HCT116 (cell line): ENCODE measurements around the gene ACKR1. TPM values are rescaled to one million over a fixed set of nuclear protein-coding genes. Genes with fewer than 3 reads are reported as not detected.

Experiments used
- ATAC-seq: fragments of 200-7000 bp; cut with Tn5 transposase; 2 replicates; pipeline ENCODE4 v1.9.1; 2020; ENCODE audit warnings: mild to moderate bottlenecking, moderate library complexity
- BruUV-seq: library from RNA; stranded (reverse); fragments of 400-500 nt; replicated peaks from 2 replicates; lab custom pipeline; 2021; lab: Mats Ljungman, UMichigan
- CTCF ChIA-PET: fragments of 300-600 bp; sonication (Branson Sonifier 250); formaldehyde crosslinking; loops from one replicate; lab custom pipeline; 2021; ENCODE audit warnings: antibody characterized with exemption; lab: Charles Lee
- POLR2A ChIA-PET: fragments of 300-600, 350-600 bp; sonication (Branson Sonifier 250); formaldehyde crosslinking; loops from one replicate; lab custom pipeline; 2021; ENCODE audit warnings: antibody characterized with exemption; lab: Charles Lee
- RAD21 ChIA-PET, 2 experiments: fragments of 300-600 bp; sonication (Branson Sonifier 250); formaldehyde crosslinking; loops; one replicate each; lab custom pipeline; 2023; ENCODE audit warnings: low total read pairs in 2 of 2; ENCODE audit not compliant: uncharacterized antibody in 2 of 2, unreplicated experiment in 2 of 2, low non-redundant PET in 1 of 2; lab: Charles Lee
- DNase-seq: peaks from one replicate; pipeline ENCODE4 v3.0.0-alpha.2; 2010; ENCODE audit warnings: low read depth, low spot score
- H2AFZ ChIP-seq: fragments of 200-600 bp; shearing (Covaris generic), sonication (generic); 2 replicates; pipeline ENCODE4 v1.6.1; 2017; ENCODE audit warnings: low read depth, mixed run types, mixed read lengths, antibody characterized with exemption, low read length; ENCODE audit not compliant: poor library complexity, severe bottlenecking
- H3K27ac ChIP-seq: 2 replicates; pipeline ENCODE4 v1.5.1; 2012; ENCODE audit warnings: low read depth, low read length
- H3K27me3 ChIP-seq: fragments of 200-600 bp; sonication (generic); 2 replicates; pipeline ENCODE4 v1.6.1; 2016; ENCODE audit warnings: mixed run types, low read length, mixed read lengths; ENCODE audit not compliant: insufficient read depth
- H3K36me3 ChIP-seq, 2 experiments: fragments of 200-500 bp in 1 of 2; fragments of 200-600 bp in 1 of 2; sonication (Bioruptor generic) in 1 of 2; sonication (generic) in 1 of 2; 2 replicates each; pipeline versions ENCODE4 v1.5.1 to v1.6.1; 2014 to 2016; ENCODE audit warnings: low read length in 2 of 2, inconsistent platforms in 1 of 2, mixed read lengths in 1 of 2, mixed run types in 1 of 2; ENCODE audit not compliant: insufficient read depth in 2 of 2, control insufficient read depth in 1 of 2
- H3K4me1 ChIP-seq, 2 experiments: fragments of 200-600 bp in 1 of 2; sonication (generic) in 1 of 2; 2 replicates each; pipeline versions ENCODE4 v1.5.1 to v1.6.1; 2012 to 2017; ENCODE audit warnings: low read length in 2 of 2, inconsistent platforms in 1 of 2, mild to moderate bottlenecking in 1 of 2, mixed read lengths in 1 of 2, mixed run types in 1 of 2, moderate library complexity in 1 of 2; ENCODE audit not compliant: insufficient read depth in 2 of 2, control insufficient read depth in 1 of 2
- H3K4me2 ChIP-seq: fragments of 200-600 bp; sonication (generic); 2 replicates; pipeline ENCODE4 v1.6.1; 2017; ENCODE audit warnings: mixed run types, low read length, mixed read lengths
- H3K4me3 ChIP-seq, 2 experiments: fragments of 200-600 bp in 1 of 2; sonication (generic) in 1 of 2; replicated peaks in 1 of 2; 2 replicates each; pipeline ENCODE4 v1.5.1; 2011 to 2016; ENCODE audit warnings: low read length in 2 of 2, control low read depth in 1 of 2, low read depth in 1 of 2, mild to moderate bottlenecking in 1 of 2, mixed read lengths in 1 of 2, mixed run types in 1 of 2
- H3K79me2 ChIP-seq: fragments of 200-600 bp; sonication (generic); 2 replicates; pipeline ENCODE4 v1.6.1; 2017; ENCODE audit warnings: mild to moderate bottlenecking, mixed run types, low read length, moderate library complexity, mixed read lengths; ENCODE audit not compliant: insufficient read depth
- H3K9ac ChIP-seq: fragments of 200-600 bp; sonication (generic); 2 replicates; pipeline ENCODE4 v1.6.1; 2016; ENCODE audit warnings: low read length, mixed read lengths
- H3K9me2 ChIP-seq: fragments of 200-600 bp; sonication (generic), shearing (Covaris generic); 2 replicates; pipeline ENCODE4 v1.6.1; 2017; ENCODE audit warnings: mixed run types, mild to moderate bottlenecking, moderate library complexity; ENCODE audit not compliant: insufficient read depth
- H3K9me3 ChIP-seq, 2 experiments: fragments of 200-500 bp in 1 of 2; fragments of 200-600 bp in 1 of 2; sonication (Bioruptor generic) in 1 of 2; sonication (generic) in 1 of 2; 2 replicates each; pipeline ENCODE4 v1.6.1; 2014 to 2017; ENCODE audit warnings: low read length in 2 of 2, mixed read lengths in 2 of 2, inconsistent platforms in 1 of 2, low read depth in 1 of 2, mild to moderate bottlenecking in 1 of 2, mixed run types in 1 of 2, moderate library complexity in 1 of 2; ENCODE audit not compliant: control insufficient read depth in 1 of 2, insufficient read depth in 1 of 2
- H4K20me1 ChIP-seq: fragments of 200-600 bp; sonication (generic), shearing (Covaris generic); 2 replicates; pipeline ENCODE4 v1.6.1; 2017; ENCODE audit warnings: mixed run types, mild to moderate bottlenecking, moderate library complexity; ENCODE audit not compliant: insufficient read depth
- CEBPB ChIP-seq: IDR thresholded peaks from 2 replicates; pipeline ENCODE4 v1.6.1; 2012; ENCODE audit warnings: low read depth
- EZH2 ChIP-seq: fragments of 200-600 bp; sonication (generic); IDR thresholded peaks from 2 replicates; pipeline ENCODE4 v1.6.1; 2017; ENCODE audit warnings: antibody characterized with exemption, mixed run types
- EZH2phosphoT487 ChIP-seq: fragments of 200-600 bp; IDR thresholded peaks from 2 replicates; pipeline ENCODE4 v1.6.1; 2018; ENCODE audit warnings: antibody characterized with exemption, borderline replicate concordance
- MAX ChIP-seq: IDR thresholded peaks from 2 replicates; pipeline ENCODE4 v1.6.1; 2012
- SP1 ChIP-seq: IDR thresholded peaks from 2 replicates; pipeline ENCODE4 v1.6.1; 2012; ENCODE audit warnings: low read depth
- ZNF274 ChIP-seq: fragments of 200-500 bp; sonication (Bioruptor generic); IDR thresholded peaks from 2 replicates; pipeline ENCODE4 v1.6.1; 2014; ENCODE audit warnings: mild to moderate bottlenecking, low read depth, low read length, inconsistent platforms
- intact Hi-C: fragments of 100-400 bp; cut with micrococcal nuclease; formaldehyde crosslinking; loops from 2 replicates; pipeline ENCODE4 v1.10.0; 2022
- total RNA-seq: library from RNA; stranded (reverse); gene quantifications from one replicate; pipeline ENCODE4 v1.2.1, GENCODE V29; 2021; ENCODE audit not compliant: unreplicated experiment

The ACKR1 gene
- total RNA-seq, 1 experiment from 2014 or later = not detected

DNA sequence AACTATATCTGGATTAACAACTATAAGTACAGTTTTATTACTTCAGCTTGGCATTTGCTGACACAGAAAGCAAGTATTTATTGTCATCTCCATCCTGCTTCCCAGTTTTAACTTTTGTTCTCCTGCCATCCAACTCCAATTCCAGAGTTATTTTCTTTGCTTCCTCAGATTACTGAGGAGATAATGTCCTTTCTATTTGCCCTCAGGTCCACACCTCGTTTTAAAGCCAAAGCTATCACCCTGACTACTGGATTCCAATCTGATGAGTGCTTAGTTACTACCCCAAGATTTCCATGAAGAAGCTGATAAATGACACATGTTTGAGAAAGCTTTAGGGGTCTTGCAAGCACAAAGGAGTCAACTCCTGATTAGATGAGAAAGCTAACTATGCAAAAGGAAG is 25.2 kb downstream of the ACKR1 start:
- intact Hi-C loops = no loop called here
- DNase-seq = no peak
- CTCF ChIA-PET = interaction anchor here (0.5 kb wide), 1 partner anchor 1839 kb away, joined by 4 read pairs; no protein-coding TSS in a partner anchor

DNA sequence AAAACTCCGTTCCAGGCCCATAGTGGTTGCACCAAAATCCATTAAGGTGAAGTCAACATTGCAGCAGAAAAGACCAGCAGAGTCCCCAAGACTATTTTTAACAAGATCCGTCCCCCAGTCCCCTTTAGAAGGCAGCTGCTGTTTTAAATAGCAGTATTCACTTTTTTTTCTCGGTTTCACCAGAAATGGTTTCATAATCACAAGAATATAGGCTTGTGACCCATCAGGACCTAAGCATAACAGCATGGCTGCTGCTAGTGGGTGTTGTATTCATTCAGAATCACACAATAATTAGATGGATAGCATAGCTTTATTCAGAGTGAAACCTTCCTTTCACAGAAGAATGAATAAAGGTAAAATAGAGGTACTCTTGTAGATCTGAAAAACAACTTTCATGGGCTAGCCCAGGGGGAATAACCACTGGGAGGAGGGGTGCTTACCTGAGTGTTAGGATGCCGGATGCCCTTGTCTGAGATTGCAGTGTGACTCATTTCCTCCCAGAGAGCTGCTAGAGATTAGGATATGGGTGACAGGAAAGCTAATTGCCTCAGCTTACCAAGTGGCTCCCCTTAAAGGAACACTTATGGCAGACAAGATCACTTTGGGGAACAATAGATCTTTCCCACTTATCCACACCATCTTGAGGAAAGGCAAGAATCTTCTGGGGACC is 35.0 kb downstream of the ACKR1 start:
- intact Hi-C loops = no loop called here
- ChIA-PET RAD21 (no interaction called here), POLR2A (no interaction called here), CTCF (no interaction called here)
- BruUV-seq = no TSS peak
- Histone ChIP-seq H3K9me2 (no peaks in the 10 kb centered on the region), H3K79me2 (no peaks in the 10 kb centered on the region), H3K4me3 (no peak overlapping the region), H3K9ac (no peak overlapping the region), H3K9me3 (no peaks in the 10 kb centered on the region), H3K27me3 (no peaks in the 10 kb centered on the region), H2AFZ (no peak overlapping the region), H4K20me1 (no peaks in the 10 kb centered on the region), H3K27ac (no peak overlapping the region), H3K4me1 (no peaks in the 10 kb centered on the region), H3K4me2 (no peak overlapping the region), H3K36me3 (no peaks in the 10 kb centered on the region)
- DNase-seq = no peak
- ATAC-seq = no peak
- TF ChIP-seq SP1 (no peak), EZH2phosphoT487 (no peak), ZNF274 (no peak), CEBPB (no peak)

More for the DNA sequence above, 25.2 kb downstream of the ACKR1 start:
- Histone ChIP-seq H3K9me2 (no peaks in the 10 kb centered on the region), H3K79me2 (no peaks in the 10 kb centered on the region), H2AFZ (no peak overlapping the region), H3K4me2 (no peak overlapping the region), H3K27me3 (peaks cover 10% of the 10 kb centered on the region; the same call in 1 of the 2 replicates), H3K9me3 (no peaks in the 10 kb centered on the region), H4K20me1 (no peaks in the 10 kb centered on the region), H3K4me1 (no peaks in the 10 kb centered on the region), H3K36me3 (no peaks in the 10 kb centered on the region), H3K4me3 (no peak overlapping the region), H3K9ac (no peak overlapping the region), H3K27ac (no peak overlapping the region)
- ChIA-PET POLR2A (no interaction called here), RAD21 (no interaction called here)
- ATAC-seq = no peak
- BruUV-seq = no TSS peak
- TF ChIP-seq EZH2 (no peak), MAX (no peak)
